ENCODE results near the gene LAMP1. TPM values are rescaled to one million over a fixed set of nuclear protein-coding genes. Genes with fewer than 3 reads are reported as not detected.
"Not testable (repeated sequence)": the region's sequence is repeated elsewhere in the genome, so short reads cannot be mapped to it uniquely, and the experiment has no call there.

LAMP1 gene
- total RNA-seq (2014; rRNA removed; shearing (Covaris generic)) (9.3 and 12.2 TPM in 2 replicates), total RNA-seq (2022) (22.4 and 24.6 TPM in 2 replicates), Bru-seq, nascent RNA (percentile 58 among the genes with signal in this experiment), BruChase-seq, experiment 1, labeled RNA remaining after a 6-hour chase (percentile 77 among the genes with signal in this experiment), BruChase-seq, experiment 2, labeled RNA remaining after a 2-hour chase (percentile 70 among the genes with signal in this experiment)
- long read RNA-seq, transcript LAMP1-201 (9 exons, 2,699 nt) = major isoform, 5 of 9 reads
- long read RNA-seq, partial matches to known transcripts = 1 of 9 reads
- long read RNA-seq, other reads (novel, unspliced or antisense) = 3 of 9 reads

GRCh38 chr13:113296823-113297369 lies at the start of gene LAMP1:
Gene LAMP1, plus strand, starts transcription at chr13:113297239. Its CDS starts 196 bp downstream, at chr13:113297435.
- Histone ChIP-seq H3K4me1 (ENCODE audit: insufficient read depth, low read length, poor library complexity, severe bottlenecking) (peaks cover 11% of the 10 kb centered on the region), H3K9me2 (ENCODE audit: insufficient read depth, low read length) (no peaks in the 10 kb centered on the region), H3K9me3 (ENCODE audit: low read length) (no peaks in the 10 kb centered on the region), H3K79me2 (ENCODE audit: insufficient read depth, low read depth, low read length) (peaks cover 24% of the 10 kb centered on the region), H4K20me1 (ENCODE audit: insufficient read depth, low read length) (peaks cover 4% of the 10 kb centered on the region; the same call in 1 of the 2 replicates), H3K4me2 (ENCODE audit: low read length) (peak within 1 kb of the TSS; percentile 95), H3K4me3 (ENCODE audit: low read depth, low read length, poor library complexity, severe bottlenecking) (peak within 1 kb of the TSS; percentile 90), H3K36me3 (ENCODE audit: insufficient read depth, low read length) (no peaks in the 10 kb centered on the region), H3K27ac (ENCODE audit: low read depth, low read length, poor library complexity, severe bottlenecking) (peak within 1 kb of the TSS; percentile 63), H2AFZ (ENCODE audit: low read length) (peak within 1 kb of the TSS; percentile 92)
- intact Hi-C loops (cut with micrococcal nuclease; ENCODE audit: unreplicated experiment) = loop anchor here (1.0 to 5.0 kb wide), 4 partner anchors 86 to 193 kb away; partner anchors contain the start of gene DCUN1D2
- peak; percentile 96 for DNase-seq (ENCODE audit: low spot score)
- TF ChIP-seq EZH2phosphoT487 (IDR thresholded peaks at IDR 0.05; ENCODE audit: borderline replicate concordance, low read depth, low read length) = no peak
- no peak for TF ChIP-seq CTCF (conservative IDR thresholded peaks at IDR 0.05; ENCODE audit: low read length)
- POLR2A ChIA-PET = no interaction called here
- no TSS peak for BruUV-seq (replicated peaks)
- CTCF ChIA-PET (ENCODE audit: unreplicated experiment) = no interaction called here

- ChIA-PET POLR2A (no interaction called here), CTCF (ENCODE audit: unreplicated experiment) (no interaction called here)
- BruUV-seq (replicated peaks) = no TSS peak
- no peak overlapping the region for H3K27ac ChIP-seq (ENCODE audit: low read depth, low read length, poor library complexity, severe bottlenecking)
- intact Hi-C loops (cut with micrococcal nuclease; ENCODE audit: unreplicated experiment) = no loop called here
- no peaks in the 10 kb centered on the region for H3K9me2 ChIP-seq (ENCODE audit: insufficient read depth, low read length)
- TF ChIP-seq CTCF (conservative IDR thresholded peaks at IDR 0.05; ENCODE audit: low read length) = no peak
- no peak for TF ChIP-seq EZH2phosphoT487 (IDR thresholded peaks at IDR 0.05; ENCODE audit: borderline replicate concordance, low read depth, low read length)
- no peaks in the 10 kb centered on the region for H3K79me2 ChIP-seq (ENCODE audit: insufficient read depth, low read depth, low read length)
- no peaks in the 10 kb centered on the region for H3K9me3 ChIP-seq (ENCODE audit: low read length)
- H4K20me1 ChIP-seq (ENCODE audit: insufficient read depth, low read length) = no peaks in the 10 kb centered on the region
- peaks cover 46% of the 10 kb centered on the region for H3K36me3 ChIP-seq (ENCODE audit: insufficient read depth, low read length)
- H3K4me3 ChIP-seq (ENCODE audit: low read depth, low read length, poor library complexity, severe bottlenecking) = no peak overlapping the region
- no peak for DNase-seq (ENCODE audit: low spot score)
- no peak overlapping the region for H3K4me2 ChIP-seq (ENCODE audit: low read length)
- no peak overlapping the region for H2AFZ ChIP-seq (ENCODE audit: low read length)
- H3K4me1 ChIP-seq (ENCODE audit: insufficient read depth, low read length, poor library complexity, severe bottlenecking) = no peaks in the 10 kb centered on the region
Observed at GRCh38 chr13:113252516-113253095, 44.4 kb upstream of the LAMP1 start.

- H3K9me2 ChIP-seq (ENCODE audit: insufficient read depth, low read length); POLR2A ChIA-PET; DNase-seq (ENCODE audit: low spot score); H4K20me1 ChIP-seq (ENCODE audit: insufficient read depth, low read length); intact Hi-C loops (cut with micrococcal nuclease; ENCODE audit: unreplicated experiment); H3K9me3 ChIP-seq (ENCODE audit: low read length); H3K4me1 ChIP-seq (ENCODE audit: insufficient read depth, low read length, poor library complexity, severe bottlenecking); H3K4me2 ChIP-seq (ENCODE audit: low read length); CTCF ChIA-PET (ENCODE audit: unreplicated experiment); H3K27ac ChIP-seq (ENCODE audit: low read depth, low read length, poor library complexity, severe bottlenecking); H3K4me3 ChIP-seq (ENCODE audit: low read depth, low read length, poor library complexity, severe bottlenecking); H3K79me2 ChIP-seq (ENCODE audit: insufficient read depth, low read depth, low read length); H2AFZ ChIP-seq (ENCODE audit: low read length); BruUV-seq (replicated peaks): not testable (repeated sequence)
- H3K36me3 ChIP-seq (ENCODE audit: insufficient read depth, low read length) = peaks cover 60% of the 10 kb centered on the region
Observed at GRCh38 chr13:113257908-113258307, 39.1 kb upstream of the LAMP1 start.

All from OCI-LY7 (cell line).